WTC11 (cell line): ENCODE data around the gene KCTD1. TPM values are rescaled to one million over a fixed set of nuclear protein-coding genes. Genes with fewer than 3 reads are reported as not detected.

Experiments used
- ATAC-seq: fragments of 200-7000 bp; cut with Tn5 transposase; 2 replicates; pipeline ENCODE4 v1.10.0; 2021; ENCODE audit warnings: mild to moderate bottlenecking, moderate library complexity
- CTCF ChIA-PET: fragments of 300-600 bp; sonication (Branson Sonifier 250); formaldehyde crosslinking; loops from one replicate; lab custom pipeline; 2021; ENCODE audit warnings: antibody characterized with exemption; lab: Charles Lee
- POLR2A ChIA-PET: fragments of 350-600 bp; sonication (Branson Sonifier 250); formaldehyde crosslinking; loops from one replicate; lab custom pipeline; 2021; ENCODE audit warnings: antibody characterized with exemption; lab: Charles Lee
- DNase-seq: peaks from one replicate; pipeline ENCODE4 v3.0.0; 2021; ENCODE audit warnings: low spot score
- H3K27ac Mint-ChIP-seq: 2 replicates; pipeline ENCODE4 v1.8.0; 2021; ENCODE audit warnings: mixed read lengths
- H3K27me3 Mint-ChIP-seq: 2 replicates; pipeline ENCODE4 v1.8.0; 2021; ENCODE audit warnings: low read depth, mild to moderate bottlenecking, moderate library complexity, mixed read lengths
- H3K36me3 Mint-ChIP-seq: 2 replicates; pipeline ENCODE4 v1.8.0; 2021; ENCODE audit warnings: mixed read lengths
- H3K4me1 Mint-ChIP-seq: 2 replicates; pipeline ENCODE4 v1.8.0; 2022; ENCODE audit warnings: mixed read lengths
- H3K4me3 Mint-ChIP-seq: 2 replicates; pipeline ENCODE4 v1.8.0; 2021; ENCODE audit warnings: mild to moderate bottlenecking, moderate library complexity, mixed read lengths
- H3K9me3 Mint-ChIP-seq: 2 replicates; pipeline ENCODE4 v1.8.0; 2021; ENCODE audit warnings: mixed read lengths
- ARID4B ChIP-seq: sonication (generic); formaldehyde crosslinking; IDR thresholded peaks from 2 replicates; pipeline ENCODE4 v1.8.0; 2023; ENCODE audit warnings: missing genetic modification reagents, mild to moderate bottlenecking, borderline replicate concordance
- ATF1 ChIP-seq: sonication (generic); formaldehyde crosslinking; IDR thresholded peaks from 2 replicates; pipeline ENCODE4 v1.8.1; 2023; ENCODE audit warnings: mild to moderate bottlenecking, moderate library complexity, missing genetic modification reagents
- ATF2 ChIP-seq: sonication (generic); formaldehyde crosslinking; IDR thresholded peaks from 2 replicates; pipeline ENCODE4 v1.8.1; 2022; ENCODE audit warnings: low read depth, missing genetic modification reagents, borderline replicate concordance
- ATF3 ChIP-seq: sonication (generic); formaldehyde crosslinking; conservative IDR thresholded peaks from 2 replicates; pipeline ENCODE4 v1.8.1; 2022; ENCODE audit warnings: mild to moderate bottlenecking, missing genetic modification reagents
- ATF6 ChIP-seq: sonication (generic); formaldehyde crosslinking; IDR thresholded peaks from 2 replicates; pipeline ENCODE4 v1.8.1; 2023; ENCODE audit warnings: mild to moderate bottlenecking, missing genetic modification reagents
- E2F1 ChIP-seq: sonication (generic); formaldehyde crosslinking; IDR thresholded peaks from 2 replicates; pipeline ENCODE4 v1.8.0; 2022; ENCODE audit warnings: mild to moderate bottlenecking, missing genetic modification reagents
- ERG ChIP-seq: fragments of 250-450 bp; sonication (Bioruptor Pico); IDR thresholded peaks from 2 replicates; pipeline ENCODE4 v1.8.0; 2021; ENCODE audit warnings: mild to moderate bottlenecking
- FOXJ3 ChIP-seq: sonication (generic); formaldehyde crosslinking; IDR thresholded peaks from 2 replicates; pipeline ENCODE4 v1.9.0; 2021; ENCODE audit warnings: missing genetic modification reagents, mild to moderate bottlenecking, borderline replicate concordance
- MAX ChIP-seq: sonication (generic); formaldehyde crosslinking; IDR thresholded peaks from 2 replicates; pipeline ENCODE4 v1.8.0; 2022; ENCODE audit warnings: mild to moderate bottlenecking, missing genetic modification reagents
- MLX ChIP-seq: sonication (generic); formaldehyde crosslinking; IDR thresholded peaks from 2 replicates; pipeline ENCODE4 v1.8.1; 2023; ENCODE audit warnings: mild to moderate bottlenecking, missing genetic modification reagents, moderate library complexity
- PRDM15 ChIP-seq: sonication (generic); formaldehyde crosslinking; IDR thresholded peaks from 2 replicates; pipeline ENCODE4 v1.8.0; 2022; ENCODE audit warnings: missing genetic modification reagents
- RELA ChIP-seq: sonication (generic); formaldehyde crosslinking; IDR thresholded peaks from 2 replicates; pipeline ENCODE4 v1.8.1; 2022; ENCODE audit warnings: missing genetic modification reagents, mild to moderate bottlenecking, borderline replicate concordance
- STAT6 ChIP-seq: sonication (generic); formaldehyde crosslinking; conservative IDR thresholded peaks from 2 replicates; pipeline ENCODE4 v1.8.1; 2023; ENCODE audit warnings: mild to moderate bottlenecking, low read depth, missing genetic modification reagents, moderate library complexity
- USF1 ChIP-seq: sonication (generic); formaldehyde crosslinking; IDR thresholded peaks from 2 replicates; pipeline ENCODE4 v1.8.0; 2022; ENCODE audit warnings: mild to moderate bottlenecking, missing genetic modification reagents
- ZNF121 ChIP-seq: sonication (generic); formaldehyde crosslinking; IDR thresholded peaks from 2 replicates; pipeline ENCODE4 v1.8.0; 2023; ENCODE audit warnings: missing genetic modification reagents
- ZNF671 ChIP-seq: fragments of 250-450 bp; sonication (Bioruptor Pico); IDR thresholded peaks from 2 replicates; pipeline ENCODE4 v1.8.0; 2021; ENCODE audit warnings: mild to moderate bottlenecking
- total RNA-seq: library from RNA; stranded (reverse); gene quantifications from 3 replicates; pipeline ENCODE4 v1.2.3, GENCODE V29; 2021

The KCTD1 gene
- total RNA-seq, 1 experiment from 2014 or later: 23.3 TPM

GRCh38 chr18:26424428-26425147 lies 123.8 kb downstream of the KCTD1 start:
- Mint-ChIP-seq H3K27ac (no peak overlapping the region), H3K4me1 (peaks cover 16% of the 10 kb centered on the region), H3K27me3 (no peaks in the 10 kb centered on the region), H3K9me3 (no peaks in the 10 kb centered on the region), H3K4me3 (no peak overlapping the region), H3K36me3 (no peaks in the 10 kb centered on the region)
- POLR2A ChIA-PET: no interaction called here
- CTCF ChIA-PET: interaction anchor here (1.2 to 1.4 kb wide), 2 partner anchors 19 to 44 kb away, joined by 3 read pairs; no protein-coding TSS in a partner anchor
- DNase-seq (no peak), ATAC-seq (no peak)
- no peak for TF ChIP-seq PRDM15
- TF ChIP-seq STAT6: no peak
- no peak for TF ChIP-seq MAX (CRISPR knock-in tag)
- no peak for TF ChIP-seq ZNF671 (CRISPR knock-in tag)
- no peak for TF ChIP-seq ATF3
- no peak for TF ChIP-seq FOXJ3 (CRISPR knock-in tag)
- TF ChIP-seq ERG (CRISPR knock-in tag): no peak
- no peak for TF ChIP-seq RELA (CRISPR knock-in tag)
- no peak for TF ChIP-seq MLX (CRISPR knock-in tag)
- TF ChIP-seq USF1 (CRISPR knock-in tag): no peak
- TF ChIP-seq ATF6 (CRISPR knock-in tag): no peak
- TF ChIP-seq E2F1 (CRISPR knock-in tag): no peak
- no peak for TF ChIP-seq ARID4B (CRISPR knock-in tag)
- no peak for TF ChIP-seq ZNF121 (CRISPR knock-in tag)
- no peak for TF ChIP-seq ATF2 (CRISPR knock-in tag)
- no peak for TF ChIP-seq ATF1
